SU-DHL-6 (cell line): Measurements from ENCODE around the gene PDE1A.

Experiments used
- H2AFZ ChIP-seq: fragments of 200-600 bp; sonication (generic); 2 replicates; pipeline ENCODE4 v1.6.1; 2014; ENCODE audit warnings: low read depth, mild to moderate bottlenecking, moderate library complexity, mixed read lengths, antibody characterized with exemption, low read length; ENCODE audit not compliant: severe bottlenecking
- H3F3A ChIP-seq: fragments of 200-600 bp; shearing (Covaris generic); 2 replicates; pipeline ENCODE4 v1.6.0; 2016; ENCODE audit warnings: antibody characterized with exemption, mild to moderate bottlenecking; ENCODE audit not compliant: insufficient read depth
- H3K27ac ChIP-seq: fragments of 200-600 bp; sonication (generic); 2 replicates; pipeline ENCODE4 v1.5.1; 2016; ENCODE audit warnings: low read depth, mild to moderate bottlenecking, low read length, moderate library complexity, mixed read lengths
- H3K27me3 ChIP-seq: fragments of 200-600 bp; sonication (generic), shearing (Covaris generic); 2 replicates; pipeline ENCODE4 v1.6.0; 2014; ENCODE audit warnings: mild to moderate bottlenecking, low read length
- H3K36me3 ChIP-seq: fragments of 200-600 bp; sonication (generic); 2 replicates; pipeline ENCODE4 v1.6.1; 2014; ENCODE audit warnings: mild to moderate bottlenecking, low read length, mixed read lengths
- H3K4me2 ChIP-seq: fragments of 300-600, 200-600 bp; shearing (Covaris generic), sonication (generic); 2 replicates; pipeline ENCODE4 v1.6.0; 2014; ENCODE audit warnings: low read length, low read depth, mild to moderate bottlenecking; ENCODE audit not compliant: poor library complexity, severe bottlenecking
- H3K4me3 ChIP-seq: fragments of 200-600 bp; sonication (generic); 2 replicates; pipeline ENCODE4 v1.5.1; 2014; ENCODE audit warnings: antibody characterized with exemption, low read length, mild to moderate bottlenecking, mixed read lengths; ENCODE audit not compliant: insufficient read depth, poor library complexity, severe bottlenecking
- H3K79me2 ChIP-seq: fragments of 200-600 bp; sonication (generic); 2 replicates; pipeline ENCODE4 v1.6.1; 2014; ENCODE audit warnings: mild to moderate bottlenecking, low read length, moderate library complexity; ENCODE audit not compliant: insufficient read depth
- H3K9ac ChIP-seq: fragments of 200-600 bp; sonication (generic); 2 replicates; pipeline ENCODE4 v1.7.0; 2014; ENCODE audit warnings: mild to moderate bottlenecking, low read length
- H3K9me2 ChIP-seq: fragments of 200-600 bp; sonication (generic); replicated peaks from 2 replicates; pipeline ENCODE4 v1.6.1; 2014; ENCODE audit warnings: low read length; ENCODE audit not compliant: insufficient read depth
- H3K9me3 ChIP-seq: fragments of 200-600 bp; sonication (generic); 2 replicates; pipeline ENCODE4 v1.6.1; 2014; ENCODE audit warnings: low read length, mixed read lengths; ENCODE audit not compliant: insufficient read depth
- H4K20me1 ChIP-seq: fragments of 200-600 bp; sonication (generic); 2 replicates; pipeline ENCODE4 v1.6.1; 2014; ENCODE audit warnings: low read depth, mild to moderate bottlenecking, antibody characterized with exemption, low read length, moderate library complexity, mixed read lengths
- EZH2phosphoT487 ChIP-seq: fragments of 200-600 bp; sonication (generic), shearing (Covaris generic); conservative IDR thresholded peaks from 2 replicates; pipeline ENCODE4 v1.6.1; 2018; ENCODE audit warnings: mild to moderate bottlenecking, antibody characterized with exemption, low read length, moderate library complexity, mixed read lengths
- TF ChIP-seq, protein P1 (sequence below): fragments of 200-600 bp; sonication (generic); IDR thresholded peaks from one replicate; pipeline ENCODE4 v1.5.1; 2017; ENCODE audit warnings: antibody characterized with exemption, mild to moderate bottlenecking, low read length, moderate library complexity; ENCODE audit not compliant: insufficient read depth, poor library complexity, severe bottlenecking

PDE1A gene

DNA sequence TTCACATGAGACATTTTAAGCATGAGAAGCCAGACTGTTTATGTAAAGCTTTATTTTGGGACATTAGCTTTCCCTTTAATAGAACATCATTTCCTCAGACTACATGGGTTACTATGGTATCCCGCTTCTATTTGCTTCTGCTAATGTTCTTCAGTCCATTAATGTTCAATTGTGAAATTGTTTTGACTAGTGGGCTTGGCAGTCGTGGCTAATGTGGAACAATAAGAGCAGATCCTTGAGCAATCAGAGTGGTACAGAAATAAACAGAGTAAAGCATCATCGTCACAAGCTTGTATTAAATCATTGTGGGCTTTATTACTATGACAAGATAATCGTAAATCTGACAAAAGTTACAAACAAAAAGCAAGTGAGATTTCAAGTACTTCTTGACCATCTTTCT, 60.2 kb downstream of the PDE1A start:
- H3K4me3 ChIP-seq, result no peak overlapping the region
- no peak overlapping the region for H3K27ac ChIP-seq
- H3K9me2 ChIP-seq, result no peaks in the 10 kb centered on the region
- H3K9me3 ChIP-seq, result no peaks in the 10 kb centered on the region
- H3K27me3 ChIP-seq, result no peaks in the 10 kb centered on the region
- no peak overlapping the region for H2AFZ ChIP-seq
- H3K36me3 ChIP-seq, result no peaks in the 10 kb centered on the region
- no peak overlapping the region for H3K9ac ChIP-seq
- TF ChIP-seq, protein P1, sequence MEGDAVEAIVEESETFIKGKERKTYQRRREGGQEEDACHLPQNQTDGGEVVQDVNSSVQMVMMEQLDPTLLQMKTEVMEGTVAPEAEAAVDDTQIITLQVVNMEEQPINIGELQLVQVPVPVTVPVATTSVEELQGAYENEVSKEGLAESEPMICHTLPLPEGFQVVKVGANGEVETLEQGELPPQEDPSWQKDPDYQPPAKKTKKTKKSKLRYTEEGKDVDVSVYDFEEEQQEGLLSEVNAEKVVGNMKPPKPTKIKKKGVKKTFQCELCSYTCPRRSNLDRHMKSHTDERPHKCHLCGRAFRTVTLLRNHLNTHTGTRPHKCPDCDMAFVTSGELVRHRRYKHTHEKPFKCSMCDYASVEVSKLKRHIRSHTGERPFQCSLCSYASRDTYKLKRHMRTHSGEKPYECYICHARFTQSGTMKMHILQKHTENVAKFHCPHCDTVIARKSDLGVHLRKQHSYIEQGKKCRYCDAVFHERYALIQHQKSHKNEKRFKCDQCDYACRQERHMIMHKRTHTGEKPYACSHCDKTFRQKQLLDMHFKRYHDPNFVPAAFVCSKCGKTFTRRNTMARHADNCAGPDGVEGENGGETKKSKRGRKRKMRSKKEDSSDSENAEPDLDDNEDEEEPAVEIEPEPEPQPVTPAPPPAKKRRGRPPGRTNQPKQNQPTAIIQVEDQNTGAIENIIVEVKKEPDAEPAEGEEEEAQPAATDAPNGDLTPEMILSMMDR, result no peak
- no peak for TF ChIP-seq EZH2phosphoT487
- H3K79me2 ChIP-seq, result no peaks in the 10 kb centered on the region
- no peaks in the 10 kb centered on the region for H3F3A ChIP-seq
- no peak overlapping the region for H3K4me2 ChIP-seq
- no peaks in the 10 kb centered on the region for H4K20me1 ChIP-seq

DNA sequence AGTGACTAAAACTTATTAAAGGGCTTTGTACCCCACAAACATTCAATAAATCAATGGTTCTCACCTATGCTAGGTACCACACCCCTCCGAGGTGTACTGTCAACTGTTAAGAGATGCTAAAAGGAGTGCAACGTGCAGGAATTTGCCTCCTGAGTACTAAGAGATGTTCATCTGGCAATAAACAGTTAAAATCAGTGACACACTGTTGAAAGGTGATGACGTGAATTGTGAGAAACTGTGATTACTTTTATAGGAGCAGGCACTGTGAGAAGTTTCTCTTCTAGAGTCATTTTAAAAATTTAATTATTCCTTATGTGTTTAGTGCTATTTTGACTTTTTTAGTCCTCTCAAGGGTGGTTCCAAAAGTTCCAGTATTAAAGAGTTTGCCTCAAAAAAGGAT, 61.0 kb downstream of the PDE1A start:
- TF ChIP-seq EZH2phosphoT487, result no peak
- TF ChIP-seq, protein P1, result no peak
- H3K4me3 ChIP-seq, result no peak overlapping the region
- no peaks in the 10 kb centered on the region for H3K9me3 ChIP-seq
- H3K79me2 ChIP-seq, result no peaks in the 10 kb centered on the region
- H3K9ac ChIP-seq, result no peak overlapping the region
- no peaks in the 10 kb centered on the region for H3K36me3 ChIP-seq
- no peak overlapping the region for H3K4me2 ChIP-seq
- H3K27me3 ChIP-seq, result no peaks in the 10 kb centered on the region
- H3F3A ChIP-seq, result no peaks in the 10 kb centered on the region
- no peak overlapping the region for H2AFZ ChIP-seq
- H4K20me1 ChIP-seq, result no peaks in the 10 kb centered on the region
- H3K27ac ChIP-seq, result no peak overlapping the region
- no peaks in the 10 kb centered on the region for H3K9me2 ChIP-seq

DNA sequence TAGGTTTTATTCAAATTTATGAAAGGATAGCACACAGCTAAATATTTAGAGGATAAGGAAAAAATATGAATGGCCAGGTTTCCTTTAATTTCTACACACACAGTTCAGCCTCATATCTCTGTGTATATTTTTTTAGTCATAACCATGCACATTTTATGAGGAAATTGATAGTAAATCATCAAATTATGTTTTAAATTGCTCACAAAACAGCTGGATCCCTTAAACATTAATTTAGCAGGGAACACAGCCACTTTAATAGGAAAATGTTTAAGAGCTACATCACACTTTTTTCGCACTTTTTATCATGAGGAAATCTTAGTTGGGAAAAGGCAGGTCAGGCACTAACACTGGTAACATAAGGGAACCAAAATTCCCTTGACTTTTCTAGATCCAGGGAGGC, 65.4 kb downstream of the PDE1A start:
- TF ChIP-seq EZH2phosphoT487, result no peak
- TF ChIP-seq, protein P1, result no peak

More for the DNA sequence above, 65.4 kb downstream of the PDE1A start:
- Histone ChIP-seq H3K36me3 (no peaks in the 10 kb centered on the region), H2AFZ (no peak overlapping the region), H3K27me3 (no peaks in the 10 kb centered on the region), H3K4me3 (no peak overlapping the region), H3K9me2 (no peaks in the 10 kb centered on the region), H3K4me2 (no peak overlapping the region), H3K27ac (no peak overlapping the region), H3K79me2 (no peaks in the 10 kb centered on the region), H3K9ac (no peak overlapping the region), H4K20me1 (no peaks in the 10 kb centered on the region), H3K9me3 (no peaks in the 10 kb centered on the region), H3F3A (no peaks in the 10 kb centered on the region)
